Fibroblast of lung (primary cell): ENCODE results near the gene PROSER2. TPM values are rescaled to one million over a fixed set of nuclear protein-coding genes. Genes with fewer than 3 reads are reported as not detected.

Experiments used
- DNase-seq, 2 donors: peaks; one replicate each; pipeline versions ENCODE4 v3.0.0 to v3.0.0-alpha.2; 2010; ENCODE audit warnings: low read depth in 2 of 2
- H2AFZ ChIP-seq: 2 replicates; pipeline ENCODE4 v1.5.1; 2012; ENCODE audit warnings: low read length, control low read depth, inconsistent platforms
- H3K27ac ChIP-seq: 2 replicates; pipeline ENCODE4 v1.5.1; 2011; ENCODE audit warnings: low read length, control low read depth; ENCODE audit not compliant: insufficient read depth
- H3K27me3 ChIP-seq: 2 replicates; pipeline ENCODE4 v1.5.1; 2011; ENCODE audit warnings: mild to moderate bottlenecking, low read length; ENCODE audit not compliant: control insufficient read depth, insufficient read depth
- H3K36me3 ChIP-seq: 2 replicates; pipeline ENCODE4 v1.5.1; 2011; ENCODE audit warnings: low read length; ENCODE audit not compliant: control insufficient read depth, insufficient read depth
- H3K4me1 ChIP-seq: 2 replicates; pipeline ENCODE4 v1.5.1; 2011; ENCODE audit warnings: low read length; ENCODE audit not compliant: control insufficient read depth, insufficient read depth; ENCODE audit errors: extremely low read depth
- H3K4me2 ChIP-seq: 2 replicates; pipeline ENCODE4 v1.5.1; 2011; ENCODE audit warnings: low read length, control low read depth; ENCODE audit not compliant: insufficient read depth; ENCODE audit errors: extremely low read depth
- H3K4me3 ChIP-seq, 4 experiments: fragments of 200-600 bp in 1 of 4; sonication (generic) in 1 of 4; replicated peaks in 1 of 4; 2 replicates each; pipeline ENCODE4 v1.5.1; 2011 to 2016; ENCODE audit warnings: low read length in 4 of 4, low read depth in 3 of 4, mild to moderate bottlenecking in 3 of 4, control low read depth in 2 of 4, inconsistent platforms in 1 of 4, mixed read lengths in 1 of 4; ENCODE audit not compliant: insufficient read depth in 1 of 4; ENCODE audit errors: control extremely low read depth in 1 of 4
- H3K79me2 ChIP-seq: 2 replicates; pipeline ENCODE4 v1.5.1; 2012; ENCODE audit warnings: mild to moderate bottlenecking, low read length, inconsistent platforms; ENCODE audit not compliant: control insufficient read depth, insufficient read depth
- H3K9ac ChIP-seq: 2 replicates; pipeline ENCODE4 v1.5.1; 2011; ENCODE audit warnings: mild to moderate bottlenecking, low read length, control low read depth; ENCODE audit not compliant: insufficient read depth
- H3K9me3 ChIP-seq: 2 replicates; pipeline ENCODE4 v1.5.1; 2012; ENCODE audit warnings: low read depth, low read length; ENCODE audit not compliant: control insufficient read depth, insufficient read depth
- H4K20me1 ChIP-seq: 2 replicates; pipeline ENCODE4 v1.5.1; 2011; ENCODE audit warnings: low read length; ENCODE audit not compliant: control insufficient read depth, insufficient read depth; ENCODE audit errors: extremely low read depth
- CTCF ChIP-seq, 2 donors: IDR thresholded peaks in 1 of 2; conservative IDR thresholded peaks in 1 of 2; 1 replicate in 1 of 2; 2 replicates in 1 of 2; pipeline ENCODE4 v1.5.1; 2011 to 2012; ENCODE audit warnings: low read length in 2 of 2, control low read depth in 1 of 2, inconsistent platforms in 1 of 2, low read depth in 1 of 2, mild to moderate bottlenecking in 1 of 2
- EZH2 ChIP-seq: IDR thresholded peaks from 2 replicates; pipeline ENCODE4 v1.5.1; 2012; ENCODE audit warnings: low read length, control low read depth, mild to moderate bottlenecking; ENCODE audit errors: missing control alignments
- polyA plus RNA-seq, 2 donors: library from polyadenylated mRNA; depleted of rRNA in 1 of 2; stranded (reverse) in 1 of 2; unstranded in 1 of 2; fragments of >200 nt; gene quantifications; 2 replicates each; pipeline ENCODE4 v1.2.1, GENCODE V29; 2011 to 2012; ENCODE audit warnings: missing spikeins in 1 of 2
- total RNA-seq: library from RNA; depleted of rRNA; stranded (reverse); fragments of >200 nt; gene quantifications from 2 replicates; pipeline ENCODE4 v1.2.1, GENCODE V29; 2014

Gene PROSER2
- total and polyA plus RNA-seq, 2 donors (not counting 1 experiment from before 2014, with no cell fraction given) = 1.2 to 2.6 TPM

DNA sequence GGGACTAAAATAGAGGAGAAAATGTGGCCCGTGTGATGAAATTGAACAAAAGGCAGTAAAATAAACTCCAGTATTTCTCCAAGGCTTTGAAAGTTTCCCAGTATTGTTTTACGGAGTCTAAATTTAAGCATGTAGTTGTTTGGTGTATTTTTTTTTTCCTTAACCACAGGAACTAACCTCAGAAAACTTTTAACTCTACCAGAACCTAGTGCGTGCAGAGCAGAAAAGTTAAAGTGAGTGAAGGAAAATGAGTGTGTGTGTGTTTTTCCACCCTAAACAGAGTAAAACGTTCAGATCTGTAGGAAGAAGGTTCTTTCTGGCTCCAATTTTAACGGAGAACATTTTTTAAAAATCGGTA lies 812 bp downstream of the PROSER2 start:
- peak; percentile 17 to 18 for DNase-seq
- Histone ChIP-seq H3K4me1 (no peaks in the 10 kb centered on the region), H3K4me3 (peak overlapping the region; percentile 55 to 78 (median 70)), H3K4me2 (peak overlapping the region; percentile 72), H3K9ac (peak overlapping the region; percentile 16), H3K27me3 (no peaks in the 10 kb centered on the region), H3K9me3 (no peaks in the 10 kb centered on the region), H3K79me2 (no peaks in the 10 kb centered on the region), H2AFZ (peak overlapping the region; percentile 61), H3K27ac (no peak overlapping the region), H4K20me1 (no peaks in the 10 kb centered on the region), H3K36me3 (no peaks in the 10 kb centered on the region)
- TF ChIP-seq EZH2 (no peak), CTCF (conservative IDR thresholded peaks at IDR 0.05 in 1 of 2, IDR thresholded peaks at IDR 0.05 in 1 of 2; ENCODE audit: low read depth in 1 of 2, low read length in 2 of 2) (no peak)

- H3K9me3 ChIP-seq = no peaks in the 10 kb centered on the region
- H3K9ac ChIP-seq = no peak overlapping the region
- peak; percentile 22 to 34 for DNase-seq
- TF ChIP-seq CTCF (conservative IDR thresholded peaks at IDR 0.05 in 1 of 2, IDR thresholded peaks at IDR 0.05 in 1 of 2; ENCODE audit: low read depth in 1 of 2, low read length in 2 of 2) (no peak), EZH2 (no peak)
- H4K20me1 ChIP-seq = no peaks in the 10 kb centered on the region
- no peaks in the 10 kb centered on the region for H3K4me1 ChIP-seq
- H2AFZ ChIP-seq = no peak overlapping the region
- H3K27ac ChIP-seq = no peak overlapping the region
- no peaks in the 10 kb centered on the region for H3K36me3 ChIP-seq
- peak overlapping the region; percentile 72 for H3K4me2 ChIP-seq
- no peaks in the 10 kb centered on the region for H3K27me3 ChIP-seq
- no peaks in the 10 kb centered on the region for H3K79me2 ChIP-seq
- H3K4me3 ChIP-seq = peak overlapping the region; percentile 55 to 78 (median 70)
Measured at GRCh38 chr10:11824376-11824775, 1.2 kb downstream of the PROSER2 start.

- DNase-seq = peak in 1 of 2 donors; percentile 12
- H3K79me2 ChIP-seq = no peaks in the 10 kb centered on the region
- H3K4me1 ChIP-seq = no peaks in the 10 kb centered on the region
- no peaks in the 10 kb centered on the region for H3K9me3 ChIP-seq
- H3K9ac ChIP-seq = no peak overlapping the region
- H2AFZ ChIP-seq = no peak overlapping the region
- no peaks in the 10 kb centered on the region for H3K36me3 ChIP-seq
- no peak overlapping the region for H3K4me3 ChIP-seq
- H3K27ac ChIP-seq = no peak overlapping the region
- H3K27me3 ChIP-seq = no peaks in the 10 kb centered on the region
- H4K20me1 ChIP-seq = no peaks in the 10 kb centered on the region
- no peak overlapping the region for H3K4me2 ChIP-seq
- TF ChIP-seq EZH2 (no peak), CTCF (conservative IDR thresholded peaks at IDR 0.05 in 1 of 2, IDR thresholded peaks at IDR 0.05 in 1 of 2; ENCODE audit: low read depth in 1 of 2, low read length in 2 of 2) (no peak)
Measured at GRCh38 chr10:11824825-11825224, 1.7 kb downstream of the PROSER2 start.
